Activated CD8-positive, alpha-beta T cell treated with anti-CD3 and anti-CD28 coated beads, Interleukin-2, amount 10 ng/mL, durations not matched to agents 7 days and 5 days (primary cell): ENCODE measurements around the gene GLP2R. TPM values are rescaled to one million over a fixed set of nuclear protein-coding genes. Genes with fewer than 3 reads are reported as not detected.

ENCODE experiments used
- ATAC-seq: fragments of 150-1000 bp; cut with Tn5 transposase; one replicate; pipeline ENCODE4 v1.10.0; 2021; ENCODE audit warnings: moderate library complexity
- CTCF ChIA-PET: fragments of 350-600 bp; sonication (Branson Sonifier 250); formaldehyde crosslinking; loops from one replicate; lab custom pipeline; 2021; ENCODE audit warnings: antibody characterized with exemption; lab: Charles Lee
- POLR2A ChIA-PET: fragments of 350-600 bp; sonication (Branson Sonifier 250); formaldehyde crosslinking; loops from one replicate; lab custom pipeline; 2021; ENCODE audit warnings: antibody characterized with exemption; lab: Charles Lee
- DNase-seq: peaks from one replicate; pipeline ENCODE4 v3.0.0-alpha.2; 2020
- H3K27ac Mint-ChIP-seq: one replicate; pipeline ENCODE4 v1.8.0; 2021; ENCODE audit warnings: mild to moderate bottlenecking, mixed read lengths
- H3K27me3 Mint-ChIP-seq: one replicate; pipeline ENCODE4 v1.8.0; 2021; ENCODE audit warnings: low read depth, mixed read lengths
- H3K36me3 Mint-ChIP-seq: one replicate; pipeline ENCODE4 v1.8.0; 2021; ENCODE audit warnings: low read depth, mixed read lengths
- H3K4me1 Mint-ChIP-seq: one replicate; pipeline ENCODE4 v1.8.0; 2021; ENCODE audit warnings: low read depth, mixed read lengths
- H3K4me3 Mint-ChIP-seq: one replicate; pipeline ENCODE4 v1.8.0; 2021; ENCODE audit warnings: mild to moderate bottlenecking, mixed read lengths
- H3K9me3 Mint-ChIP-seq: one replicate; pipeline ENCODE4 v1.8.0; 2022; ENCODE audit warnings: mixed read lengths; ENCODE audit not compliant: insufficient read depth
- total RNA-seq, 2 experiments: library from RNA; stranded (reverse); gene quantifications; one replicate each; pipeline ENCODE4 v1.2.3, GENCODE V29; 2021

The GLP2R gene
- total RNA-seq, 2 experiments from 2014 or later: not detected

DNA sequence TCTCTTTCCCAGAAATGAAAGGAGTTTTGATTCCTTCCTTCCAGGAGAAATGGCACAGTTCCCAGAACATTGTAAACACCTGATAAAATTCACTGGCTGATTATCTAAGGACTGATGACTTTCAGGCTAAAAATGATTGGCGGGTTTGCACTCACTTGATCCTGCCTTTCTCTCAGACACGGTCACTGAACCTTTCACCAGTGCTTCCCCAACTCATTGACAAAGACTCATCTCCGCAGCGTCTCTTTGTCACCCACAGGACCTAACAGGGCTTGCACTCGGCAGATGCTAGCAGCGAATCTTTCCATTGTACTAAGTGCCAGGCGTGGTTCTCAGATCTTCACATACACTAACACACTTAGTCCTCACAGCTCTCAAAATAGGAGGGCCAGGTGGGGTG is 27.0 kb upstream of the GLP2R start:
- no peak for ATAC-seq

DNA sequence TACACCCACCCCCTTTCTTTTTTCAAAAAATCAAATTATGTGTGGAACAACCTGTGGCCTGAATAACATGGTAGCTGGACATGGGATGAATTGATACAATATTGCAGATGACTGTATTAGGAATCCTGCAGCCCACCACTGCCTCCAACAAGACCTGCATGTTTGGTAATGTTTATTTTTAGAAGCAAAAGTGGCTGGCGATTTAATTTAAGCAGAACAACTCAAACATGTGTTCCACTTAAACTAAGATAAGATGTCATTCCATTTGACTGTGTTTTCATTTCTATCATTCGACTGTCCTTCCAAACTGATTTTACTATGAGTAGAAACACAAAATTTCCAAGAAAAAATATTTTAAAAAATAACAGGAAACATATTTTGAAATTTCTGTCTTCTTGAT is 24.2 kb upstream of the GLP2R start:
- ATAC-seq (no peak), DNase-seq (no peak)
- CTCF ChIA-PET: no interaction called here
- no peaks in the 10 kb centered on the region for H3K36me3 Mint-ChIP-seq
- H3K27ac Mint-ChIP-seq: no peak overlapping the region
- POLR2A ChIA-PET: no interaction called here
- no peaks in the 10 kb centered on the region for H3K27me3 Mint-ChIP-seq
- H3K9me3 Mint-ChIP-seq: no peaks in the 10 kb centered on the region
- H3K4me1 Mint-ChIP-seq: no peaks in the 10 kb centered on the region
- no peak overlapping the region for H3K4me3 Mint-ChIP-seq

More for the DNA sequence above, 27.0 kb upstream of the GLP2R start:
- ChIA-PET POLR2A (no interaction called here), CTCF (no interaction called here)
- H3K4me1 Mint-ChIP-seq: no peaks in the 10 kb centered on the region
- no peak overlapping the region for H3K4me3 Mint-ChIP-seq
- H3K36me3 Mint-ChIP-seq: no peaks in the 10 kb centered on the region
- peaks cover 2% of the 10 kb centered on the region for H3K27me3 Mint-ChIP-seq
- no peak overlapping the region for H3K27ac Mint-ChIP-seq
- H3K9me3 Mint-ChIP-seq: no peaks in the 10 kb centered on the region
- no peak for DNase-seq

DNA sequence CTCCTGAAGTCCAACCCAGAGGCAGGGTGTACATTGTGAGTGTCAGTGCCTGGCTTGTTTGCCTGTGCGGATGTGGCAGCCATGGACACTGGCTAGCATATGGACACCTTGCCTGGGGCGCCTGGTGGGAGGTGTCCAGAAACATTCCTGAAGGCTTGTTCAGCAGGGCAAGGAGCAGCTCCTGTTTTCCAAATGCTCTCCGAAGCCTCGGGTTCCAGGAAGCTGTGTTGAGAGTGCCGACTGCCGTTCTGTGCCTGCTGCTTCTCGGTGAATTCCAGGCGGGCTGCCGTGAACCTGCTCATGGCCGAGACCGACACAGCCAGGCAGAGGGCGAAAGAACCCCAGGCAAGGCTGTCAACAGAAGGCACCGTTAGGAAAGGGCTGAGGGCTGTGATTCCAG is 23.4 kb upstream of the GLP2R start:
- H3K27ac Mint-ChIP-seq: no peak overlapping the region
- H3K27me3 Mint-ChIP-seq: no peaks in the 10 kb centered on the region
- ATAC-seq: no peak
- H3K9me3 Mint-ChIP-seq: no peaks in the 10 kb centered on the region
- ChIA-PET POLR2A (no interaction called here), CTCF (no interaction called here)
- no peaks in the 10 kb centered on the region for H3K36me3 Mint-ChIP-seq
- H3K4me1 Mint-ChIP-seq: no peaks in the 10 kb centered on the region
- no peak for DNase-seq
- H3K4me3 Mint-ChIP-seq: no peak overlapping the region

DNA sequence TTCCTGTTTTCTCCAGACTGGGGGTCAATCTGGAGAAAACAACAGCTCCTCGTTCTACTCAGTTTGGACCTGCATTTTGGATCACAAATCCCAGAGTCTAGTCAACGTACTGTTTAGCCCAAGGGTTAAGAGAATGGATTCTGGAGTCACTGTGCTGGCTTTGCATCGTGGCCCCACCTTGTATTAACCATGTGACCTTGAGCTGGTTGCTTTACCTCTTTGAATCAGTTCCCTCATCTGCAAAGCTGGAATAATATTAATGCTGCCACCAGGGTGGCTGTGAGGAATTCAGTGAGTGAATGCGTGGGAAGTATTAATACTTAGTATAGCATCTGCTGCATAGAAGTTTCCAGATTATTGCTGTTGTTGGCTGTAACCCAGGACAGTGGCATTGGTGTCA is 23.0 kb upstream of the GLP2R start:
- ATAC-seq (no peak), DNase-seq (no peak)
- no peaks in the 10 kb centered on the region for H3K9me3 Mint-ChIP-seq
- no peaks in the 10 kb centered on the region for H3K27me3 Mint-ChIP-seq
- no peak overlapping the region for H3K27ac Mint-ChIP-seq
- no peaks in the 10 kb centered on the region for H3K4me1 Mint-ChIP-seq
- no peak overlapping the region for H3K4me3 Mint-ChIP-seq
- ChIA-PET CTCF (no interaction called here), POLR2A (no interaction called here)
- no peaks in the 10 kb centered on the region for H3K36me3 Mint-ChIP-seq

DNA sequence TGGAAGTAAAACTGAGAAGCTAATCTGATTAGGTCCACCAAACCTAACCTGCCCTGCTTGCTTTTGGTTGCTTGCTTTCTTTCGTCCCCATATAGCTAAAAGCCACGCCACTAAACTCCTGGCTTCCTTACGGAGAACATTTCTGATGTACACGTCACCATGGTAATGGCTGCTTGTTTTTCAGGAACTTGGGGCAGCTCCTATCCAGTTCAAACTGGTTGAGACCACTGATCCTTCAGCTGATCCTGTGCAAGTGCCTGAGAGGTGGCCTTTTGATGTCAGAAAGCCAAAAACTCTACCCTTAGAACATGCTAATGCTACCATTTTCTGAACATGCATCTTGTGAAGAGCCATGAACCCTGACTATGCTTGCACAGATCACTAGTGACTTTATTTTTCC is 20.0 kb upstream of the GLP2R start:
- H3K4me3 Mint-ChIP-seq: no peak overlapping the region
- H3K4me1 Mint-ChIP-seq: no peaks in the 10 kb centered on the region
- POLR2A ChIA-PET: no interaction called here
- ATAC-seq: no peak
- H3K27ac Mint-ChIP-seq: no peak overlapping the region
- H3K36me3 Mint-ChIP-seq: no peaks in the 10 kb centered on the region
- CTCF ChIA-PET: no interaction called here
- H3K27me3 Mint-ChIP-seq: no peaks in the 10 kb centered on the region
- no peak for DNase-seq
- H3K9me3 Mint-ChIP-seq: no peaks in the 10 kb centered on the region

DNA sequence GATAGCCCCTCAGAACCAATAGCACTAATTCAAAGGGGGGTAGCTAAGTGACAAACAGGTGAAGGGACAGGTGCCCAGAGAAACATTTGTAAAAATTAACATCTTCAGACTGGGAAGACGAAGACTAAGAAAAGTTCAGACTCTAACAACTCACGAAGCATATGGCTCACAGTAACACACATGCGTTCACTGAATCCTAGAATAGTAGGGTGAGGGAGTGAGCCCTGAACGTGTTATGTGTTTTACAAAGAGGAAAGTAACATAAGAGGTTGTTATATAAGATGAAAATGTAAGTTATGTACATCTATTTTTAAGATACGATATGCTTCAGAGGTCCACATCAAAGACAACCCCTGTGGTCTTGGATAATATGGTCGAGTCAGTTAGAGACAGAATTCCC is 19.0 kb upstream of the GLP2R start:
- Mint-ChIP-seq H3K9me3 (no peaks in the 10 kb centered on the region), H3K4me3 (no peak overlapping the region), H3K36me3 (no peaks in the 10 kb centered on the region), H3K4me1 (no peaks in the 10 kb centered on the region), H3K27me3 (no peaks in the 10 kb centered on the region), H3K27ac (no peak overlapping the region)
- ChIA-PET CTCF (no interaction called here), POLR2A (no interaction called here)
- ATAC-seq: no peak
- no peak for DNase-seq

DNA sequence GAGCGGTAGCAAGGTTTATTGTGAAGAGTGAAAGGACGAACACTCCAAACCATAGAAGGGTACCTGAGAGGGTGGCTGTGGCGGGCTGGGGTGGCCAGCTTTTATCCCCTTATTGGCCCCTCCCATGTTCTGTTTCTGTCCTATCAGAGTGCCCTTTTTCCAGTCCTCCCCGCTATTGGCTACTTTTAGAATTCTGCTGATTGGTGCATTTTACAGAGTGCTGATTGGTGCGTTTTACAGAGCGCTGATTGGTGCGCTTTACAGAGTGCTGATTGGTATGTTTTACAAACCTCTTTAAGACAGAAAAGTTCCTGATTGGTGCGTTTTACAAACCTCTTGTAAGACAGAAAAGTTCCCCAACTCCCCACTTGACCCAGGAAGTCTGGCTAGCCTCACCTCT is 16.3 kb upstream of the GLP2R start:
- no peak overlapping the region for H3K27ac Mint-ChIP-seq
- CTCF ChIA-PET: no interaction called here

DNA sequence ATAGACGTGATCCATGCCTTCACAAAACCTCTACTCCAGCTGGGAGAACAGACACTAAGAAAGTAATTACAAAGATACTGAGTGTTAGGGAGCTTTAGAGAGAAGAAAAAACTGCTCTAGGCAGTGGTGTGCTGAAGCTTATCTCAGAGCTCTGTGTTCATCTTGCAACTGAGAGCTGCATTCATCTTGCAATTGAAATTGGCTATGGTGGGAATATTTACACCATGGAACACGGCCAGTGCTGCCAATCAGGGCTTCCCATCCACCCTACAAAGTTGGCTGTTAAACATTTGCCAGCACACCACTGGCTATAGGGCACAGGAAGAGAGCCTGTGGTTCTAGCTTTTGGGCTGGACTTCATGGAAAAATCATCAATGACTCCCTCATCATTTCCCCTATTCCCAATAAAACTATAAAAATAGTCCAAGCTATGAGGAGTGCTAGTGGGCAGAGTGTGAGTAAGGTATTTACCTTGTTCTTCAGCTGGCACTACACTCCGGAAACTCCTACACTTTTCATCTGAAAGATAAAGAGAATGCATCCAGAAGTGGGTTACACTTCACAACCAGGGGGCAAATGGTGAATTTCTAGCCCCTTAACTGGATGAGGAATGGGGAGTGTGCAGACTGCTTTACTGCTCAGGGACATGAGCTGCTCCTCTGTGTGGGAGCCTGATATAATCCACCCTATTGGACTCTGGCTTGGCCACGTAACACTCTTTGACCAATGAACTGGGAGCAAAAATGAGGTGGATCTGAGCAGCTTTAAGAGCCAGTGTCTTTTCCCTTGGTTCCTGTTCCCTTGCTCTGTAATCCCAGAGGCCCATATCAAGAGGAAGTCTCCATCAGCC is 15.4 kb upstream of the GLP2R start:
- H3K9me3 Mint-ChIP-seq: no peaks in the 10 kb centered on the region
- DNase-seq: no peak
- H3K27ac Mint-ChIP-seq: no peak overlapping the region
- H3K4me3 Mint-ChIP-seq: no peak overlapping the region
- ChIA-PET POLR2A (no interaction called here), CTCF (no interaction called here)
- H3K36me3 Mint-ChIP-seq: no peaks in the 10 kb centered on the region
- H3K4me1 Mint-ChIP-seq: no peaks in the 10 kb centered on the region
- no peak for ATAC-seq
- H3K27me3 Mint-ChIP-seq: peaks cover 2% of the 10 kb centered on the region

More for the DNA sequence above, 16.3 kb upstream of the GLP2R start:
- H3K36me3 Mint-ChIP-seq: no peaks in the 10 kb centered on the region
- H3K4me1 Mint-ChIP-seq: no peaks in the 10 kb centered on the region
- H3K4me3 Mint-ChIP-seq: no peak overlapping the region
- DNase-seq (no peak), ATAC-seq (no peak)
- H3K9me3 Mint-ChIP-seq: no peaks in the 10 kb centered on the region
- POLR2A ChIA-PET: no interaction called here
- H3K27me3 Mint-ChIP-seq: peaks cover 2% of the 10 kb centered on the region

DNA sequence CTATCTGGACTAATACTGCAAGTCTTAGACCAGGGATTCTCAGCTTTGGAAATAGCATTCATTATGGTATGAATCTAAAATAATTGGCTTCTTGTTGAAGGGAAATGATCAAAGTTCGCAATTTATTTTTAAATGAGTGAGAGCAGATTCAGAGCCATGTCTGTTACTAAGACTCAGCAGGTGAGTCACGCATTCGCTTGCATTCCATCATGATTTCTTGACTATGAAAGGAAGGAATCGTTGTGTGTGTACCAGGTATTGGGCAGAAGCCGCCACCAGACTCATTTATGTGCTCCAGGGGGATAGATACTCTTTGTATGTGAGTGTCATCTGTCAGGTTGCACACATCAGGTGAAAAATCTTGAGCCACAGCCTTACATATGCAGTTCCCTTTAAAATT is 14.6 kb upstream of the GLP2R start:
- ATAC-seq (no peak), DNase-seq (no peak)
- no peaks in the 10 kb centered on the region for H3K36me3 Mint-ChIP-seq
- no peak overlapping the region for H3K4me3 Mint-ChIP-seq
- POLR2A ChIA-PET: no interaction called here
- H3K9me3 Mint-ChIP-seq: no peaks in the 10 kb centered on the region
- CTCF ChIA-PET: no interaction called here
- no peaks in the 10 kb centered on the region for H3K4me1 Mint-ChIP-seq
- no peak overlapping the region for H3K27ac Mint-ChIP-seq
- H3K27me3 Mint-ChIP-seq: peaks cover 2% of the 10 kb centered on the region

DNA sequence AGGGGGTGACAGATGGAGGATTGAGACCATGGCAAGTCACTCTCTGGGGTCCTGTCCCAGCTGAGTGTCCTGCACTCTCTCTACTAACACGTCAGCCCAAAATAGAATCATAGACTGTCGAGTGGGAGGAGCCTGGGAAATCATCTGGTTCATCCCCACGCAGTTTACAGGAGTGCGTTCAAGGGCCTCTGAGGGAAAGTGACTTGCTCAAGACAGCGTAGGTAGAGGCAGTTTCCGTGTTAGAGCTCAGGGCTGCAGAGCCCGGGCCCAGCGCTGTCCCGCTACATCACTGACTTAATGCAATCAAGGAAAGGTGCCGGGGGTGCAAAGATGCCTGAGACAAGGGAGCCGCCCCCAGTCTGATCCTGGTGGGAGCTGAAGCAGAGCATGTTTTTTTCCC is 14.2 kb upstream of the GLP2R start:
- ChIA-PET POLR2A (no interaction called here), CTCF (no interaction called here)
- no peaks in the 10 kb centered on the region for H3K36me3 Mint-ChIP-seq
- no peak for ATAC-seq
- no peak overlapping the region for H3K4me3 Mint-ChIP-seq
- H3K27ac Mint-ChIP-seq: no peak overlapping the region
- no peak for DNase-seq
- peaks cover 2% of the 10 kb centered on the region for H3K27me3 Mint-ChIP-seq
- no peaks in the 10 kb centered on the region for H3K9me3 Mint-ChIP-seq
- no peaks in the 10 kb centered on the region for H3K4me1 Mint-ChIP-seq

DNA sequence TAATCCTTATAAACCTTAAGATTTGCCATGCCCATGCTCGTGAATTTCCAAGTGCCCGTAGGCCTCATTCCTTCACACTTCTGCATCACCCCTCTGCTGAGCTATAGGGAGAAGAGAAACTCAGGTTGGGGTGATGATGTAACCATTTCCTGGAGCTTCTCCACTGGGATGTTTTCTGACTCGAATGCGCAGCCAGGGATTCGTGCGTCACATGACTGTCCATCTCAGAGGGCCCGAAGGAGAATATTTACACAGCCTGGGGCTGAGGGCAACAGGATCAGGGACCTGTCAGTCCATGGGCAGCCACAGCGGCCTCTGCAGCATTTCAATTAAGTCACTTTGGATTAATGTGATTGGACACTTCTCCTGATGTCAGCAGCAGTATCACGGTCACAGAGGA is 12.6 kb upstream of the GLP2R start:
- Mint-ChIP-seq H3K9me3 (no peaks in the 10 kb centered on the region), H3K4me1 (no peaks in the 10 kb centered on the region), H3K36me3 (no peaks in the 10 kb centered on the region), H3K4me3 (no peak overlapping the region), H3K27ac (no peak overlapping the region), H3K27me3 (peaks cover 2% of the 10 kb centered on the region)
- DNase-seq (no peak), ATAC-seq (no peak)
- POLR2A ChIA-PET: no interaction called here
- CTCF ChIA-PET: no interaction called here

DNA sequence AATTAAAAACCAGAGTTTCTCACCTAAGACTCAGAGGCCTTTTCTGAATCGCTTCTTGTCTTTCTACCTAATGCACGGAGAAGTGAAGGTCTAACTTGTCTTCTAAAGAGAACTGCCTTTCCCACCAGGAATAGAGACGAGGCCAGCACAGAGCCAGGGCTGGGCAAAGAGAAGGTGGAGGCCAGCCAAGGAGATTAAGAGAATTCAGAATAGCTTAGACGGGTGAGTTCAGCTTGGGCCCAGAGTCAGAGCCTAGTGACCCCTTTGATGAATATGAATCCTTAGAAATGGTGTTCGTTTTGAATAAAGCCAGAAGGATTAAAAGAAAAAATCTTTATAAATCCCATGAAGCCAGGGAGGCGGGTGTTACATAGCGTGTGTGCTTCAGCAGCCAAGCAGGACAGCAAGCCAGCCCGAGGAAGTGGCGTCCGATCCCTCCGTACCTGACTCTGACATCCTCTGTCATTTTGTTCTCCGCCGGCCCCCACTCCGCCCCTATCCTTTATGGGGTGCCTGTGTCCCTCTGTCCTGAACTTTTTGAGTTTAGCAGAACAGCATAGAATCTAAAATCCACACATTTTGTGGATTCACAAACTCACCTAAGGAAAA is 11.3 kb upstream of the GLP2R start:
- no peak for DNase-seq
- Mint-ChIP-seq H3K4me1 (no peaks in the 10 kb centered on the region), H3K36me3 (no peaks in the 10 kb centered on the region), H3K27me3 (peaks cover 2% of the 10 kb centered on the region), H3K9me3 (no peaks in the 10 kb centered on the region), H3K27ac (no peak overlapping the region), H3K4me3 (no peak overlapping the region)
- no peak for ATAC-seq
- ChIA-PET POLR2A (no interaction called here), CTCF (no interaction called here)
